ENCODE data around the gene DACT3.

DACT3 gene

GRCh38 chr19:46665072-46665471, 4.1 kb upstream of the DACT3 start:
- DNase-seq = no peak

GRCh38 chr19:46661735-46662592, 982 bp upstream of the DACT3 start:
- DNase-seq = peak; percentile 95 to 96

- DNase-seq = peak in 1 of 2 experiments; percentile 51
Observed at GRCh38 chr19:46660551-46661019, 397 bp downstream of the DACT3 start.

GRCh38 chr19:46660008-46660517, 919 bp downstream of the DACT3 start:
- DNase-seq = no peak

GRCh38 chr19:46659151-46660007, 1.6 kb downstream of the DACT3 start:
- peak; percentile 34 to 49 for DNase-seq

- DNase-seq = no peak
Observed at GRCh38 chr19:46656541-46656940, 4.4 kb downstream of the DACT3 start.

GRCh38 chr19:46654621-46655152, 6.3 kb downstream of the DACT3 start:
- DNase-seq = no peak

GRCh38 chr19:46650445-46650844, 10.5 kb downstream of the DACT3 start:
- no peak for DNase-seq

- DNase-seq = no peak
Observed at GRCh38 chr19:46648961-46649960, 11.7 kb downstream of the DACT3 start.

- DNase-seq = peak in 1 of 2 experiments; percentile 15
Observed at GRCh38 chr19:46648060-46648960, 12.7 kb downstream of the DACT3 start.

- DNase-seq = no peak
Observed at GRCh38 chr19:46646402-46646801, 14.6 kb downstream of the DACT3 start.

- no peak for DNase-seq
Observed at GRCh38 chr19:46644720-46645119, 16.3 kb downstream of the DACT3 start.

GRCh38 chr19:46640656-46641055, 20.3 kb downstream of the DACT3 start:
- DNase-seq = no peak

- no peak for DNase-seq
Observed at GRCh38 chr19:46639358-46640182, 21.4 kb downstream of the DACT3 start.

GRCh38 chr19:46637224-46637623, 23.8 kb downstream of the DACT3 start:
- no peak for DNase-seq

- no peak for DNase-seq
Observed at GRCh38 chr19:46635920-46636761, 24.8 kb downstream of the DACT3 start, which contains the start of gene GNG8. Gene GNG8, minus strand, starts transcription at chr19:46636202. Its CDS starts 1,520 bp downstream, at chr19:46634682.

- no peak for DNase-seq
Observed at GRCh38 chr19:46634656-46635218, 26.2 kb downstream of the DACT3 start.

- peak; percentile 64 to 83 for DNase-seq
Observed at GRCh38 chr19:46634045-46634655, 26.8 kb downstream of the DACT3 start.

Data from Kasumi-1 (cell line).